ENCODE results near the gene AK5. TPM values are rescaled to one million over a fixed set of nuclear protein-coding genes. Genes with fewer than 3 reads are reported as not detected.
A peak's percentile ranks its signal among the peaks of the same experiment; 100 is the strongest.

Gene AK5
- total RNA-seq, 2 donors from 2014 or later, result 0.46 to 2.8 TPM

DNA sequence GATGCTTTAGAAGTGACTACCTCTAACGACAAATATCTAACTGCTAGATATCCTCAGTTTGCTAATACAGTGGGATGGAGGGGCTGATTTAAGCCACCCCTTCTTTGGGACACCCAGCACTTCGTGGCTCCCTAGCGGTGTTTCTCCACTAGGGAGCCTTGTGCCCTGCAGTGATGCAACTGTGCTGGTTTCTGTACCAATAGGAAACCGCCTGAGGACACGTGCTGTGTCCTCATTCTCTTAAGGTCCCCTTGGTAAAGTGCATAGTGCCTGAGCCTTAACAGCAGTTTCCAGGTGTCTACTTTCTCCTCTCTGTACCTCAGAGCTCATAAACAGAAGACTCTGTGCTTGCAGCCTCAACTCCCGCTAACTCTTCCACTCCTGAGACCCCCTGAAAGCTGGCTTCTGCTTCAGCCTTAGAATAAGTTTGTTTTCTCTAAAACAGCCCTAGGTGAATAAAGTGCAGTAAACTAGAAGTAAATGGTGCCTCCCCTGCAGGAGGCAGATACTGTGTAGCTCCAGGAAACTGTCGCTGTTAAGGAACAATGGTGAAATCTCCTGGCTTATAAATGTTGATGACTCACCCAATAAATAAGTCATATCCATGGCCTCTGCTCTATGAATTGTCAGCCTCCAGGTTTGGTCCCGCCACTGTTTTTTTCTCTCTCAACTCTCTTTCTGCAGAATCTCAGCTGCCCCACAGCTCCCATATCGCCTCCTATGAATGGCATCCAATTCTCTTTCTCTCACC, 130.4 kb downstream of the AK5 start:
- Mint-ChIP-seq H3K4me1 (peaks cover 6% of the 10 kb centered on the region), H3K9me3 (no peaks in the 10 kb centered on the region), H3K27ac (no peak overlapping the region), H3K27me3 (ENCODE audit: insufficient read depth) (no peaks in the 10 kb centered on the region), H3K36me3 (ENCODE audit: low read depth) (no peaks in the 10 kb centered on the region), H3K4me3 (no peak overlapping the region)
- Histone ChIP-seq H3K4me1 (ENCODE audit: control insufficient read depth, insufficient read depth, low read length) (no peaks in the 10 kb centered on the region), H3K27me3 (ENCODE audit: control insufficient read depth, insufficient read depth, low read length, poor library complexity, severe bottlenecking) (no peaks in the 10 kb centered on the region), H3K4me3 (ENCODE audit: low read length) (no peak overlapping the region), H3K36me3 (ENCODE audit: control insufficient read depth, insufficient read depth, low read length) (no peaks in the 10 kb centered on the region), H3K27ac (ENCODE audit: low read depth, low read length) (peak overlapping the region; percentile 81), H3K9ac (ENCODE audit: extremely low read depth, low read length, poor library complexity, severe bottlenecking) (no peak overlapping the region), H3K9me3 (ENCODE audit: control insufficient read depth, low read length) (no peaks in the 10 kb centered on the region)
- DNase-seq, result no peak
- whole genome bisulfite sequencing, 2 experiments (ENCODE audit: insufficient coverage in 1 of 2, insufficient read length in 1 of 2), result 89 to 92% methylated on average over 8 to 9 of the region's 9 CpGs
- peak; percentile 19 for TF ChIP-seq CTCF (conservative IDR thresholded peaks at IDR 0.05)

DNA sequence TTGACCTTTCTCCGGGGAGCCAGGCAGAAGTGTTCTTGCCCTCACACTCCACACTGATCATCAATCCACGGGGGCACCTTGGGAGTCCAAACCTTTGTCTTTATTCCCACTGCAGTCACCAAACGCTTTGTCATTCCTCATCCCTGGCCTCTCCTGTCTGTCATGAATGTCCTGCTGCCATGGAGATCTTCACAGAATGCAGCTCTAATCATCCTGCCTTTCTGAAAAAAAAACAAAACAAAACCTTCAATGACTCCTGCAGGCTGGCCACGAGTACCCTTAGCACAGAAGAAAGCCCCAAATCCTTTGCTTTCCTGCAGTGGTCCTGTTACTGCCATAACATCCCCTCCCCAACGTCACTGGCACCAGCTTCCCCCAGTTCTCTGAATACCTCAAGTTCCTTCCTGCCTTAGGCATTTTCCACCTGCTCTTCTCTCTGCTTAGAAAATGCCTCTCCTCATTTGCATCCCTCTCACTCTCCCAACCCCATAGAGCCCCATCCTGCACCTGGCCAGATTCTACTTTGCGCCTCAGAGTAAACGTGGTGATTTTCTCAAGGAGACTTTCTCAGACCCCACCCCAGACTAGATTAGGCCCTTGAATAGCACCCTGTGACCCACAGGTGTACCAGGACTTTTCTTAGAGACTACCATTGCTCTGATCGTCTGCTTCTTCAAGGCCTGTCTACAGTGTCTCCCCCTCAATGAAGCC, 131.2 kb downstream of the AK5 start:
- H3K4me3 Mint-ChIP-seq, result no peak overlapping the region
- H3K4me1 ChIP-seq (ENCODE audit: control insufficient read depth, insufficient read depth, low read length), result no peaks in the 10 kb centered on the region
- H3K9me3 ChIP-seq (ENCODE audit: control insufficient read depth, low read length), result no peaks in the 10 kb centered on the region
- H3K9ac ChIP-seq (ENCODE audit: extremely low read depth, low read length, poor library complexity, severe bottlenecking), result no peak overlapping the region
- no peak overlapping the region for H3K27ac Mint-ChIP-seq
- H3K9me3 Mint-ChIP-seq, result peaks cover 1% of the 10 kb centered on the region
- H3K36me3 ChIP-seq (ENCODE audit: control insufficient read depth, insufficient read depth, low read length), result no peaks in the 10 kb centered on the region
- H3K27ac ChIP-seq (ENCODE audit: low read depth, low read length), result peak overlapping the region; percentile 81
- H3K4me3 ChIP-seq (ENCODE audit: low read length), result no peak overlapping the region
- TF ChIP-seq CTCF (conservative IDR thresholded peaks at IDR 0.05), result no peak
- H3K27me3 Mint-ChIP-seq (ENCODE audit: insufficient read depth), result no peaks in the 10 kb centered on the region
- H3K4me1 Mint-ChIP-seq, result peaks cover 6% of the 10 kb centered on the region
- H3K27me3 ChIP-seq (ENCODE audit: control insufficient read depth, insufficient read depth, low read length, poor library complexity, severe bottlenecking), result no peaks in the 10 kb centered on the region
- no peaks in the 10 kb centered on the region for H3K36me3 Mint-ChIP-seq (ENCODE audit: low read depth)
- DNase-seq, result peak; percentile 54
- WGBS, 2 experiments (ENCODE audit: insufficient coverage in 1 of 2, insufficient read length in 1 of 2), result 55 to 73% methylated on average over 6 to 8 of the region's 8 CpGs

DNA sequence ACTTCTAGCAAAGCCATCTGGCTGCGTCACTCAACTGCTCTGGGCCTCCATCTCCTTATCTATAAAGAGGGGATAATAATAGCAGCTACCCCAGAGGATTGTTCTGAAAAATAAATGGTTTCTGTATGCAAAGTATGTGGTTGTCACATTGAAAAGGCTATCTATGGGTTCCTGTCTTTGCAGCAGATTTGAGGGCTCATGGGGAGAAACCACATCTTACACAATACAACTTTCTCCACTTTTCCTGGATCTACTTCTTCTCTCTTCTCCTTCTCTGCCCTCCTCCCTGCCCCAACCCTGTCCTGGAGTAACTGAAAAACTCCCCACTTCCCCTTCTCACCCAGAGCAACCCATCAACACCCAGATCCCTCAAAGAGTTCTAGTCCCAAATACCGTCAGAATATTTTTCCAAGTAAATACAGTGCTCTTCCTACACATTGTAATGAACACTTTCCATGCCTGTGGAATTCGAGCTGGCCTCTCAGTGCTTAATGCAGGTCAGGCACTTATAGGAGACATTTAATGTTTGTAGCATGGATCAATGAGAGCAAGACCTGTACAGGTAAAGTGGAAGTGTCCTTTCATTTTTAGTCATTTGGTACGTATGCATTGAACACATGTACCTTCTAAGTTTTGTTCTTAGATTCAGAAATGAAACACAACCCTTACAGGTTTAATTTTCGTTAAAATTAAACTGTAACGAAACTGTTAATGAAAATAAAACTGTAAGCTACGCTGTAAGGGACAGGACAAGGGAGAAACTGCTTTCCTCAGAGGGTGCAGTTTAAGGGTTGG, 131.9 kb downstream of the AK5 start:
- Histone ChIP-seq H3K27me3 (ENCODE audit: control insufficient read depth, insufficient read depth, low read length, poor library complexity, severe bottlenecking) (no peaks in the 10 kb centered on the region), H3K4me3 (ENCODE audit: low read length) (no peak overlapping the region), H3K36me3 (ENCODE audit: control insufficient read depth, insufficient read depth, low read length) (no peaks in the 10 kb centered on the region), H3K9ac (ENCODE audit: extremely low read depth, low read length, poor library complexity, severe bottlenecking) (no peak overlapping the region), H3K9me3 (ENCODE audit: control insufficient read depth, low read length) (peaks cover 4% of the 10 kb centered on the region), H3K27ac (ENCODE audit: low read depth, low read length) (peak overlapping the region; percentile 81), H3K4me1 (ENCODE audit: control insufficient read depth, insufficient read depth, low read length) (no peaks in the 10 kb centered on the region)
- WGBS, 2 experiments (ENCODE audit: insufficient coverage in 1 of 2, insufficient read length in 1 of 2), result 90 to 93% methylated on average over 6 to 7 of the region's 7 CpGs
- TF ChIP-seq CTCF (conservative IDR thresholded peaks at IDR 0.05), result no peak
- no peak overlapping the region for H3K4me3 Mint-ChIP-seq
- H3K27me3 Mint-ChIP-seq (ENCODE audit: insufficient read depth), result no peaks in the 10 kb centered on the region
- no peak overlapping the region for H3K27ac Mint-ChIP-seq
- peaks cover 4% of the 10 kb centered on the region for H3K9me3 Mint-ChIP-seq
- H3K4me1 Mint-ChIP-seq, result peaks cover 6% of the 10 kb centered on the region
- DNase-seq, result no peak
- no peaks in the 10 kb centered on the region for H3K36me3 Mint-ChIP-seq (ENCODE audit: low read depth)

All from endodermal cell (in vitro differentiated cells).